ENCODE results near the gene ADGRV1.

ADGRV1 gene

DNA sequence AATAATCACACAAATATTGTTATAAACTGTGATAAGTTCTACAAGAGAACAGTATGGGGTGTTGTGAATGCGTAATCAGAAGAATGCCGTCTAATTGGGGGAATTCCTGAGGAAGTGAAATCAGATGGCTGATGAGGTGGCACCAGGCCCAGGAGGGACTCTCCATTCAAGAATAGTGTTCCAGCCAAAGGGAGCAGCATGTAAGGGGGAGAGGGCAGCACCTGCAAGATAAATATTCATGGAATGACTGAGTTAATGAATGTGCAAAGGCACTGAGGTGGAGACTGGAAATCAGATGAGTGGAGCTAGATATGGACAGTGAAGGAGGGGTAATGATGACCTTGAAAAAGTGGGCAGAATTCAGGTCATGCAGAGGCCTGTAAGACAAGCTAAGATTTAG is 574.0 kb downstream of the ADGRV1 start:
- Histone ChIP-seq H3K9me2 (replicated peaks; ENCODE audit: insufficient read depth, low read length) (no peaks in the 10 kb centered on the region), H3K79me2 (ENCODE audit: insufficient read depth, low read length) (no peaks in the 10 kb centered on the region), H3K36me3 (ENCODE audit: low read length) (no peaks in the 10 kb centered on the region), H3K4me3 (ENCODE audit: insufficient read depth, low read length, poor library complexity, severe bottlenecking) (no peak overlapping the region), H4K20me1 (ENCODE audit: low read depth, low read length) (no peaks in the 10 kb centered on the region), H3K9ac (ENCODE audit: low read length) (no peak overlapping the region), H3K9me3 (ENCODE audit: insufficient read depth, low read length) (no peaks in the 10 kb centered on the region), H3K27me3 (ENCODE audit: low read length) (no peaks in the 10 kb centered on the region), H3K27ac (ENCODE audit: low read depth, low read length) (no peak overlapping the region), H3K4me2 (ENCODE audit: low read depth, low read length, poor library complexity, severe bottlenecking) (no peak overlapping the region), H3F3A (ENCODE audit: insufficient read depth) (no peaks in the 10 kb centered on the region), H2AFZ (ENCODE audit: low read depth, low read length, severe bottlenecking) (no peak overlapping the region)
- TF ChIP-seq CTCF (IDR thresholded peaks at IDR 0.05; ENCODE audit: insufficient read depth, low read length, poor library complexity, severe bottlenecking), result no peak
- TF ChIP-seq EZH2phosphoT487 (conservative IDR thresholded peaks at IDR 0.05; ENCODE audit: low read length), result no peak

DNA sequence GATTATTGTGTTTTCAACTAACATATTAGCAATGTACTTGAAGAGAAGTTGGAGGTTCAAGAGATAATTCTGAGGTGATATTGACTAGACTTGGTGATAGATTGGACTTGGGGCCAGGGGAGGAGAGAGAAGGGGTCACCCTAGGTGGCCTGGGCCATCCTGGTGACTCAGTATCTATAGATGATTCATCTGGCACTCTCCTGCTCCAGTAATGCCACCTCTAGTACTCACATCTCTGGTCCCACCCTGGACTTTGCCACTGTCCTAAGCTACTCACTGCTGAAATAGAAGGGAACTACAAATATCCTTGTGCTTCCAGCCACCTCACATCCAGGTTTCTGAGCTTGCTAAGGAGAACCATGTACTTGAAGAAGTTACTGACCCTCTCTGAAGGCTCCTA is 574.6 kb downstream of the ADGRV1 start:
- Histone ChIP-seq H3K9ac (ENCODE audit: low read length) (no peak overlapping the region), H4K20me1 (ENCODE audit: low read depth, low read length) (no peaks in the 10 kb centered on the region), H2AFZ (ENCODE audit: low read depth, low read length, severe bottlenecking) (no peak overlapping the region), H3K27ac (ENCODE audit: low read depth, low read length) (no peak overlapping the region), H3K36me3 (ENCODE audit: low read length) (no peaks in the 10 kb centered on the region), H3K9me2 (replicated peaks; ENCODE audit: insufficient read depth, low read length) (no peaks in the 10 kb centered on the region), H3K9me3 (ENCODE audit: insufficient read depth, low read length) (no peaks in the 10 kb centered on the region), H3K27me3 (ENCODE audit: low read length) (no peaks in the 10 kb centered on the region), H3K79me2 (ENCODE audit: insufficient read depth, low read length) (no peaks in the 10 kb centered on the region), H3K4me3 (ENCODE audit: insufficient read depth, low read length, poor library complexity, severe bottlenecking) (no peak overlapping the region), H3F3A (ENCODE audit: insufficient read depth) (no peaks in the 10 kb centered on the region), H3K4me2 (ENCODE audit: low read depth, low read length, poor library complexity, severe bottlenecking) (no peak overlapping the region)
- TF ChIP-seq EZH2phosphoT487 (conservative IDR thresholded peaks at IDR 0.05; ENCODE audit: low read length) (no peak), CTCF (IDR thresholded peaks at IDR 0.05; ENCODE audit: insufficient read depth, low read length, poor library complexity, severe bottlenecking) (no peak)

- H2AFZ ChIP-seq (ENCODE audit: low read depth, low read length, severe bottlenecking), result no peak overlapping the region
- no peak overlapping the region for H3K4me2 ChIP-seq (ENCODE audit: low read depth, low read length, poor library complexity, severe bottlenecking)
- no peaks in the 10 kb centered on the region for H4K20me1 ChIP-seq (ENCODE audit: low read depth, low read length)
- H3K27me3 ChIP-seq (ENCODE audit: low read length), result no peaks in the 10 kb centered on the region
- no peak overlapping the region for H3K27ac ChIP-seq (ENCODE audit: low read depth, low read length)
- no peak overlapping the region for H3K9ac ChIP-seq (ENCODE audit: low read length)
- H3K79me2 ChIP-seq (ENCODE audit: insufficient read depth, low read length), result no peaks in the 10 kb centered on the region
- H3K4me3 ChIP-seq (ENCODE audit: insufficient read depth, low read length, poor library complexity, severe bottlenecking), result no peak overlapping the region
- H3K9me2 ChIP-seq (replicated peaks; ENCODE audit: insufficient read depth, low read length), result no peaks in the 10 kb centered on the region
- H3K36me3 ChIP-seq (ENCODE audit: low read length), result no peaks in the 10 kb centered on the region
- TF ChIP-seq CTCF (IDR thresholded peaks at IDR 0.05; ENCODE audit: insufficient read depth, low read length, poor library complexity, severe bottlenecking) (no peak), EZH2phosphoT487 (conservative IDR thresholded peaks at IDR 0.05; ENCODE audit: low read length) (no peak)
- H3F3A ChIP-seq (ENCODE audit: insufficient read depth), result no peaks in the 10 kb centered on the region
- H3K9me3 ChIP-seq (ENCODE audit: insufficient read depth, low read length), result no peaks in the 10 kb centered on the region
These were observed 577.1 kb downstream of the ADGRV1 start for GRCh38 chr5:91135475-91136248.

Measured in SU-DHL-6 (cell line).